Activated naive CD8-positive, alpha-beta T cell treated with anti-CD3 and anti-CD28 coated beads for 36 hours (primary cell): ENCODE data around the gene MCC. TPM values are rescaled to one million over a fixed set of nuclear protein-coding genes. Genes with fewer than 3 reads are reported as not detected.

ENCODE experiments used
- DNase-seq: peaks from one replicate; pipeline ENCODE4 v3.0.0; 2021
- H3K27ac Mint-ChIP-seq: one replicate; pipeline ENCODE4 v1.8.0; 2022; ENCODE audit warnings: mild to moderate bottlenecking, moderate library complexity, mixed read lengths
- H3K27me3 Mint-ChIP-seq: one replicate; pipeline ENCODE4 v1.8.0; 2022; ENCODE audit warnings: mild to moderate bottlenecking, mixed read lengths
- H3K36me3 Mint-ChIP-seq: one replicate; pipeline ENCODE4 v1.8.0; 2021; ENCODE audit warnings: mild to moderate bottlenecking, mixed read lengths
- H3K4me1 Mint-ChIP-seq: one replicate; pipeline ENCODE4 v1.8.0; 2021; ENCODE audit warnings: mixed read lengths
- H3K4me3 Mint-ChIP-seq: one replicate; pipeline ENCODE4 v1.8.0; 2022; ENCODE audit warnings: mild to moderate bottlenecking, moderate library complexity, mixed read lengths
- H3K9me3 Mint-ChIP-seq: one replicate; pipeline ENCODE4 v1.8.0; 2022; ENCODE audit warnings: mixed read lengths
- total RNA-seq, 2 experiments: library from RNA; stranded (reverse); gene quantifications; one replicate each; pipeline ENCODE4 v1.2.3, GENCODE V29; 2021

The MCC gene
- total RNA-seq, 2 experiments from 2014 or later = 2.4 to 2.9 TPM

GRCh38 chr5:113002423-113002822, 485.8 kb downstream of the MCC start:
- H3K4me3 Mint-ChIP-seq = no peak overlapping the region
- H3K27ac Mint-ChIP-seq = no peak overlapping the region
- H3K27me3 Mint-ChIP-seq = no peaks in the 10 kb centered on the region
- H3K9me3 Mint-ChIP-seq = no peaks in the 10 kb centered on the region
- H3K4me1 Mint-ChIP-seq = peaks cover 6% of the 10 kb centered on the region
- peaks cover 19% of the 10 kb centered on the region for H3K36me3 Mint-ChIP-seq
- DNase-seq = no peak

- Mint-ChIP-seq H3K9me3 (no peaks in the 10 kb centered on the region), H3K27me3 (no peaks in the 10 kb centered on the region), H3K27ac (no peak overlapping the region), H3K36me3 (peaks cover 25% of the 10 kb centered on the region), H3K4me3 (no peak overlapping the region), H3K4me1 (peaks cover 13% of the 10 kb centered on the region)
- DNase-seq = no peak
Observed at GRCh38 chr5:113000466-113000865, 487.8 kb downstream of the MCC start.

GRCh38 chr5:112998296-112998695, 490.0 kb downstream of the MCC start:
- Mint-ChIP-seq H3K36me3 (peaks cover 23% of the 10 kb centered on the region), H3K9me3 (no peaks in the 10 kb centered on the region), H3K4me1 (peaks cover 15% of the 10 kb centered on the region), H3K27me3 (no peaks in the 10 kb centered on the region), H3K4me3 (no peak overlapping the region), H3K27ac (no peak overlapping the region)
- no peak for DNase-seq

GRCh38 chr5:112996830-112997374, 491.4 kb downstream of the MCC start:
- no peak for DNase-seq
- Mint-ChIP-seq H3K9me3 (no peaks in the 10 kb centered on the region), H3K27me3 (no peaks in the 10 kb centered on the region), H3K27ac (no peak overlapping the region), H3K4me1 (peaks cover 17% of the 10 kb centered on the region), H3K4me3 (no peak overlapping the region), H3K36me3 (peaks cover 20% of the 10 kb centered on the region)

GRCh38 chr5:112995764-112996618, 492.3 kb downstream of the MCC start:
- Mint-ChIP-seq H3K27ac (no peak overlapping the region), H3K4me1 (peaks cover 15% of the 10 kb centered on the region), H3K36me3 (peaks cover 16% of the 10 kb centered on the region), H3K27me3 (no peaks in the 10 kb centered on the region), H3K4me3 (no peak overlapping the region), H3K9me3 (no peaks in the 10 kb centered on the region)
- DNase-seq = peak; percentile 55

- Mint-ChIP-seq H3K4me3 (no peak overlapping the region), H3K4me1 (peaks cover 36% of the 10 kb centered on the region), H3K27me3 (no peaks in the 10 kb centered on the region), H3K9me3 (no peaks in the 10 kb centered on the region), H3K36me3 (peaks cover 29% of the 10 kb centered on the region), H3K27ac (no peak overlapping the region)
- no peak for DNase-seq
Observed at GRCh38 chr5:112986224-112986623, 502.0 kb downstream of the MCC start.

GRCh38 chr5:112983363-112983762, 504.9 kb downstream of the MCC start:
- H3K36me3 Mint-ChIP-seq = peaks cover 30% of the 10 kb centered on the region
- no peak overlapping the region for H3K27ac Mint-ChIP-seq
- H3K4me3 Mint-ChIP-seq = no peak overlapping the region
- DNase-seq = no peak
- peaks cover 47% of the 10 kb centered on the region for H3K4me1 Mint-ChIP-seq
- H3K9me3 Mint-ChIP-seq = no peaks in the 10 kb centered on the region
- H3K27me3 Mint-ChIP-seq = no peaks in the 10 kb centered on the region

- Mint-ChIP-seq H3K27ac (peak overlapping the region; percentile 74), H3K4me1 (peaks cover 52% of the 10 kb centered on the region), H3K9me3 (no peaks in the 10 kb centered on the region), H3K27me3 (no peaks in the 10 kb centered on the region), H3K4me3 (peak overlapping the region; percentile 77), H3K36me3 (peaks cover 35% of the 10 kb centered on the region)
- no peak for DNase-seq
Observed at GRCh38 chr5:112979723-112980122, 508.5 kb downstream of the MCC start.

- H3K9me3 Mint-ChIP-seq = no peaks in the 10 kb centered on the region
- H3K27ac Mint-ChIP-seq = no peak overlapping the region
- DNase-seq = no peak
- H3K4me3 Mint-ChIP-seq = peak overlapping the region; percentile 98
- H3K27me3 Mint-ChIP-seq = no peaks in the 10 kb centered on the region
- peaks cover 31% of the 10 kb centered on the region for H3K36me3 Mint-ChIP-seq
- peaks cover 45% of the 10 kb centered on the region for H3K4me1 Mint-ChIP-seq
Observed at GRCh38 chr5:112978836-112979235, 509.4 kb downstream of the MCC start.

GRCh38 chr5:112977440-112977861, 510.8 kb downstream of the MCC start:
- no peak for DNase-seq
- Mint-ChIP-seq H3K4me1 (peaks cover 36% of the 10 kb centered on the region), H3K4me3 (peak overlapping the region; percentile 98), H3K27me3 (no peaks in the 10 kb centered on the region), H3K27ac (peak overlapping the region; percentile 94), H3K9me3 (no peaks in the 10 kb centered on the region), H3K36me3 (peaks cover 19% of the 10 kb centered on the region)

- Mint-ChIP-seq H3K27ac (peak within 1 kb of the TSS; percentile 94), H3K4me3 (peak within 1 kb of the TSS; percentile 98), H3K9me3 (no peaks in the 10 kb centered on the region), H3K4me1 (peaks cover 33% of the 10 kb centered on the region), H3K27me3 (no peaks in the 10 kb centered on the region), H3K36me3 (peaks cover 14% of the 10 kb centered on the region)
- DNase-seq = peak; percentile 97
Observed at GRCh38 chr5:112976432-112977309, 511.6 kb downstream of the MCC start, which contains the start of gene DCP2. TSS of gene DCP2 (plus strand) at chr5:112976798. CDS start at chr5:112976934, 136 bp downstream.

- H3K27ac Mint-ChIP-seq = peak overlapping the region; percentile 94
- no peaks in the 10 kb centered on the region for H3K9me3 Mint-ChIP-seq
- peak overlapping the region; percentile 98 for H3K4me3 Mint-ChIP-seq
- DNase-seq = no peak
- H3K27me3 Mint-ChIP-seq = no peaks in the 10 kb centered on the region
- H3K4me1 Mint-ChIP-seq = peaks cover 29% of the 10 kb centered on the region
- H3K36me3 Mint-ChIP-seq = peaks cover 13% of the 10 kb centered on the region
Observed at GRCh38 chr5:112975721-112976431, 512.4 kb downstream of the MCC start.

- Mint-ChIP-seq H3K4me1 (peaks cover 22% of the 10 kb centered on the region), H3K36me3 (peaks cover 12% of the 10 kb centered on the region), H3K27ac (no peak overlapping the region), H3K9me3 (no peaks in the 10 kb centered on the region), H3K4me3 (no peak overlapping the region), H3K27me3 (no peaks in the 10 kb centered on the region)
- DNase-seq = no peak
Observed at GRCh38 chr5:112974901-112975300, 513.4 kb downstream of the MCC start.

- Mint-ChIP-seq H3K27ac (no peak overlapping the region), H3K4me1 (peaks cover 18% of the 10 kb centered on the region), H3K36me3 (peaks cover 9% of the 10 kb centered on the region), H3K9me3 (no peaks in the 10 kb centered on the region), H3K4me3 (no peak overlapping the region), H3K27me3 (no peaks in the 10 kb centered on the region)
- no peak for DNase-seq
Observed at GRCh38 chr5:112973904-112974303, 514.3 kb downstream of the MCC start.
